PC-9 (cell line): ENCODE measurements around the gene NMNAT2.

Source experiments
- CTCF ChIP-seq: fragments of 200-600 bp; sonication (generic); conservative IDR thresholded peaks from 2 replicates; pipeline ENCODE4 v1.6.1; 2017; ENCODE audit warnings: mixed run types, antibody characterized with exemption, mild to moderate bottlenecking, moderate library complexity
- EZH2 ChIP-seq: fragments of 200-600 bp; sonication (generic); IDR thresholded peaks from 2 replicates; pipeline ENCODE4 v1.8.0; 2017; ENCODE audit warnings: antibody characterized with exemption, low read depth

- no peak for TF ChIP-seq CTCF
- no peak for TF ChIP-seq EZH2
These were observed 114.3 kb downstream of the NMNAT2 start for GRCh38 chr1:183303901-183304300.
